Neural progenitor cell (in vitro differentiated cells): ENCODE data around the gene PTPRG. TPM values are rescaled to one million over a fixed set of nuclear protein-coding genes. Genes with fewer than 3 reads are reported as not detected.

Experiments
- DNase-seq: peaks from one replicate; pipeline ENCODE4 v3.0.0-alpha.2; 2016; ENCODE audit warnings: low spot score
- H2AFZ ChIP-seq: fragments of 200-600 bp; sonication (generic); replicated peaks from 2 replicates; pipeline ENCODE4 v1.6.1; 2016; ENCODE audit warnings: antibody characterized with exemption
- H3F3A ChIP-seq: fragments of 200-600 bp; sonication (generic); 2 replicates; pipeline ENCODE4 v1.6.1; 2016; ENCODE audit warnings: antibody characterized with exemption, low read depth
- H3K27ac ChIP-seq: fragments of 200-600 bp; sonication (generic); 2 replicates; pipeline ENCODE4 v1.5.1; 2016; ENCODE audit warnings: mild to moderate bottlenecking
- H3K27me3 ChIP-seq: fragments of 200-600 bp; sonication (generic); 2 replicates; pipeline ENCODE4 v1.6.1; 2016; ENCODE audit warnings: mild to moderate bottlenecking, moderate library complexity
- H3K36me3 ChIP-seq: fragments of 200-600 bp; sonication (generic); 2 replicates; pipeline ENCODE4 v1.5.1; 2016
- H3K4me1 ChIP-seq: fragments of 200-600 bp; sonication (generic); 2 replicates; pipeline ENCODE4 v1.6.1; 2016; ENCODE audit warnings: mixed run types
- H3K4me2 ChIP-seq: fragments of 200-600 bp; sonication (generic); 2 replicates; pipeline ENCODE4 v1.6.1; 2016
- H3K4me3 ChIP-seq: fragments of 200-600 bp; sonication (generic); 2 replicates; pipeline ENCODE4 v1.5.1; 2016
- H3K79me2 ChIP-seq: fragments of 200-600 bp; sonication (generic); 2 replicates; pipeline ENCODE4 v1.6.1; 2016; ENCODE audit warnings: low read depth
- H3K9ac ChIP-seq: fragments of 200-600 bp; sonication (generic); 2 replicates; pipeline ENCODE4 v1.6.1; 2016
- H3K9me3 ChIP-seq: fragments of 200-600 bp; sonication (generic); 2 replicates; pipeline ENCODE4 v1.5.1; 2016; ENCODE audit warnings: low read depth
- H4K20me1 ChIP-seq: fragments of 200-600 bp; sonication (generic); 2 replicates; pipeline ENCODE4 v1.6.1; 2016; ENCODE audit warnings: low read depth
- H3K27ac Mint-ChIP-seq: 3 replicates; pipeline ENCODE4 v1.8.0; 2021; ENCODE audit warnings: mixed read lengths
- H3K27me3 Mint-ChIP-seq: 2 replicates; pipeline ENCODE4 v1.8.0; 2022; ENCODE audit warnings: low read depth, mild to moderate bottlenecking, inconsistent platforms, moderate library complexity, mixed read lengths; ENCODE audit not compliant: insufficient read depth
- H3K36me3 Mint-ChIP-seq: 3 replicates; pipeline ENCODE4 v1.8.0; 2021; ENCODE audit warnings: mixed read lengths
- H3K4me1 Mint-ChIP-seq: 3 replicates; pipeline ENCODE4 v1.8.0; 2021; ENCODE audit warnings: mixed read lengths
- H3K4me3 Mint-ChIP-seq: 3 replicates; pipeline ENCODE4 v1.8.0; 2021; ENCODE audit warnings: mild to moderate bottlenecking, moderate library complexity, mixed read lengths
- H3K9me3 Mint-ChIP-seq: 3 replicates; pipeline ENCODE4 v1.8.0; 2020; ENCODE audit warnings: mixed read lengths
- CTCF ChIP-seq: fragments of 200-600 bp; sonication (generic); IDR thresholded peaks from 2 replicates; pipeline ENCODE4 v1.5.1; 2017; ENCODE audit warnings: antibody characterized with exemption, mild to moderate bottlenecking
- EZH2 ChIP-seq: fragments of 200-600 bp; sonication (generic); IDR thresholded peaks from 2 replicates; pipeline ENCODE4 v1.6.1; 2017; ENCODE audit warnings: antibody characterized with exemption, mild to moderate bottlenecking, moderate library complexity
- EZH2phosphoT487 ChIP-seq: fragments of 200-600 bp; sonication (generic); IDR thresholded peaks from 2 replicates; pipeline ENCODE4 v1.6.1; 2017; ENCODE audit warnings: antibody characterized with exemption
- total RNA-seq: library from RNA; depleted of rRNA; stranded (reverse); fragments of >200 nt; gene quantifications from 2 replicates; pipeline ENCODE4 v1.2.3, GENCODE V29; 2015; ENCODE audit warnings: low replicate concordance

PTPRG gene
- total RNA-seq, 1 donor from 2014 or later = 65.3 TPM

GRCh38 chr3:61927332-61927731, 366.0 kb downstream of the PTPRG start:
- H2AFZ ChIP-seq = no peak overlapping the region
- Mint-ChIP-seq H3K36me3 (no peaks in the 10 kb centered on the region), H3K4me3 (no peak overlapping the region), H3K27me3 (peaks cover 2% of the 10 kb centered on the region), H3K4me1 (peaks cover 48% of the 10 kb centered on the region), H3K9me3 (no peaks in the 10 kb centered on the region), H3K27ac (no peak overlapping the region)
- H3K4me1 ChIP-seq = peaks cover 20% of the 10 kb centered on the region
- H3K4me3 ChIP-seq = no peak overlapping the region
- no peak overlapping the region for H3K4me2 ChIP-seq
- H4K20me1 ChIP-seq = peaks cover 32% of the 10 kb centered on the region
- no peaks in the 10 kb centered on the region for H3K27me3 ChIP-seq
- no peak for DNase-seq
- peaks cover 87% of the 10 kb centered on the region for H3K79me2 ChIP-seq
- no peak overlapping the region for H3K9ac ChIP-seq
- H3K27ac ChIP-seq = no peak overlapping the region
- no peaks in the 10 kb centered on the region for H3K36me3 ChIP-seq
- H3F3A ChIP-seq = peaks cover 5% of the 10 kb centered on the region
- no peaks in the 10 kb centered on the region for H3K9me3 ChIP-seq
- TF ChIP-seq EZH2 (no peak), CTCF (no peak), EZH2phosphoT487 (no peak)

DNA sequence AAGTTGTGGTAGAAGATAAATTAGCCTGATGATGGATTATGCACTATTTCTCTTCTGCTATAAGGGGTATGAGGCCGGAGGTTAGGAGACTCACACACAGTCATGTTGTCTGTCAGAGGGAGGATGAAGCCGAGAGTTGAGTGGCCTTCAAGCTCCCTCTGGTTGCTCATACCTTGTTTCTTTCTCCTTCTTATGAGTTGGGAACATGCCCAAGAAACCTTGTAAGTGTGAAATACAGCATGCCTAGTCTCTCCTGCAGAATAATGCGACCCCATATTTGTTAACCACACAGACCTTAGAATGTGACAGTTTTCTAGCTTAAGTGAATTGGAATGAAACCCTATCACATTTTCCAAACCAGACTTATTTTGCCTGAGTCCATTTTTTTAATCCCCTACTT, 366.7 kb downstream of the PTPRG start:
- H3K4me3 ChIP-seq = no peak overlapping the region
- no peak overlapping the region for H3K27ac ChIP-seq
- Mint-ChIP-seq H3K4me3 (no peak overlapping the region), H3K27ac (no peak overlapping the region), H3K27me3 (peaks cover 2% of the 10 kb centered on the region), H3K36me3 (no peaks in the 10 kb centered on the region), H3K4me1 (peaks cover 54% of the 10 kb centered on the region), H3K9me3 (no peaks in the 10 kb centered on the region)
- no peak overlapping the region for H3K4me2 ChIP-seq
- no peaks in the 10 kb centered on the region for H3K9me3 ChIP-seq
- peaks cover 87% of the 10 kb centered on the region for H3K79me2 ChIP-seq
- peaks cover 32% of the 10 kb centered on the region for H4K20me1 ChIP-seq
- DNase-seq = no peak
- no peak overlapping the region for H3K9ac ChIP-seq
- H3K27me3 ChIP-seq = no peaks in the 10 kb centered on the region
- H3K4me1 ChIP-seq = peaks cover 20% of the 10 kb centered on the region
- no peaks in the 10 kb centered on the region for H3K36me3 ChIP-seq
- TF ChIP-seq CTCF (no peak), EZH2phosphoT487 (no peak), EZH2 (no peak)
- no peak overlapping the region for H2AFZ ChIP-seq
- peaks cover 5% of the 10 kb centered on the region for H3F3A ChIP-seq

GRCh38 chr3:61928776-61929314, 367.5 kb downstream of the PTPRG start:
- Histone ChIP-seq H3K9ac (no peak overlapping the region), H3K79me2 (peaks cover 93% of the 10 kb centered on the region), H3K4me1 (peaks cover 19% of the 10 kb centered on the region), H3K4me2 (no peak overlapping the region), H4K20me1 (peaks cover 28% of the 10 kb centered on the region), H3K9me3 (no peaks in the 10 kb centered on the region), H3K27me3 (no peaks in the 10 kb centered on the region), H3K36me3 (no peaks in the 10 kb centered on the region), H3K27ac (no peak overlapping the region), H2AFZ (no peak overlapping the region), H3K4me3 (no peak overlapping the region), H3F3A (peaks cover 2% of the 10 kb centered on the region)
- H3K36me3 Mint-ChIP-seq = no peaks in the 10 kb centered on the region
- H3K4me1 Mint-ChIP-seq = peaks cover 59% of the 10 kb centered on the region
- no peak overlapping the region for H3K4me3 Mint-ChIP-seq
- peaks cover 5% of the 10 kb centered on the region for H3K27me3 Mint-ChIP-seq
- no peak for DNase-seq
- TF ChIP-seq CTCF (no peak), EZH2phosphoT487 (no peak), EZH2 (no peak)
- H3K27ac Mint-ChIP-seq = no peak overlapping the region
- no peaks in the 10 kb centered on the region for H3K9me3 Mint-ChIP-seq
